Measurements from ENCODE around the gene SIK1.

SIK1 gene

GRCh38 chr21:43365611-43366426, 61.1 kb downstream of the SIK1 start:
- no peak for DNase-seq

- no peak for DNase-seq
Measured at GRCh38 chr21:43364851-43365424, 62.0 kb downstream of the SIK1 start.
